HG03439 (cell line): ENCODE results near the gene THOC7.

Experiments
- ATAC-seq: cut with Tn5 transposase; IDR thresholded peaks from one replicate; pipeline ENCODE4 v1.9.1; 2021; ENCODE audit warnings: mild to moderate bottlenecking, moderate library complexity; ENCODE audit not compliant: unreplicated experiment

The THOC7 gene

GRCh38 chr3:63863150-63864007 lies at the start of gene THOC7, which contains the start of gene ATXN7:
Gene THOC7 (minus strand): TSS chr3:63863805. CDS start chr3:63863790, 15 bp downstream.
Gene ATXN7 (plus strand): TSS chr3:63863867. CDS start chr3:63912599, 48,732 bp downstream.
- ATAC-seq: peak; percentile 75

- ATAC-seq: peak; percentile 10
Observed at GRCh38 chr3:63912768-63913588, 49.4 kb upstream of the THOC7 start.

DNA sequence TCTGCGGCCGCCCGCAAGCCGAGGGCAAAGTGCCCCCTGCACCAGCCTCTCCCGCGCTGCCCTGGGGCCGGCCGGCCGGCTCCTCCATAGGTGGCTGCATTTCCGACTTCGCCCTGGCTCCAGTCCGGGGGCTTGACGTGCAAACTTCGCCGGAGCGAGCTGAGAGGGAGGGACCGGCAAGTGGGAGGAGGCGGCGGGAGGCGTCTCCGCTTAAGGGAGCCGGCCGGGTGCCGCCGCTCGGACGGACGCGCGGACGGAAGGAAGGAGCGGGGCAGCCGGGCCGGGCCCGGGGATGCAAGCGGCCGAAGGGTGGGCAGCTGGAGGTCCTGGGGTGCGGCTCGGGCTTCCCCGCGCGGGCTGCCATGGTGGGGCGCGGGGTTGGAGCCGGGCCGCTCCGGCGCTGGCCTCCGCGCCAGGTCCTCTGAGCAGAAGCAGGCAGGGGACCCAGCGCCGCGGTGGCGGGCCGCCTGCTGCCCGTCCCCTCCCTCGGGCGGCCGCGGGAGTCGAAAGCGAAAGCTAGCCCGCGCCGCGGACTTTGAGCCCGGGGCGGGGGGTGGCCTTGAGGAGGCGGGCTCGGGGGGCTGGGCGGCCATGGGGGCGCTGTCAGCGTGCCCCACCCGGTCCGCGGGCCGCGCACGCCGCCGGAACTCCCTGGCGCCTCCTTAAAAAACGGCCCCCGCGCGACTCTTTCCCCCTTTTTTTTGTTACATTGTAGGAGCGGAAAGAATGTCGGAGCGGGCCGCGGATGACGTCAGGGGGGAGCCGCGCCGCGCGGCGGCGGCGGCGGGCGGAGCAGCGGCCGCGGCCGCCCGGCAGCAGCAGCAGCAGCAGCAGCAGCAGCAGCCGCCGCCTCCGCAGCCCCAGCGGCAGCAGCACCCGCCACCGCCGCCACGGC lies 48.5 kb upstream of the THOC7 start, which contains the start of gene SCAANT1:
Gene SCAANT1 (minus strand): TSS at position 511 of the 895 bp plus-strand sequence.
- peak; percentile 78 for ATAC-seq

GRCh38 chr3:63911509-63911872 lies 47.9 kb upstream of the THOC7 start:
- ATAC-seq: no peak

DNA sequence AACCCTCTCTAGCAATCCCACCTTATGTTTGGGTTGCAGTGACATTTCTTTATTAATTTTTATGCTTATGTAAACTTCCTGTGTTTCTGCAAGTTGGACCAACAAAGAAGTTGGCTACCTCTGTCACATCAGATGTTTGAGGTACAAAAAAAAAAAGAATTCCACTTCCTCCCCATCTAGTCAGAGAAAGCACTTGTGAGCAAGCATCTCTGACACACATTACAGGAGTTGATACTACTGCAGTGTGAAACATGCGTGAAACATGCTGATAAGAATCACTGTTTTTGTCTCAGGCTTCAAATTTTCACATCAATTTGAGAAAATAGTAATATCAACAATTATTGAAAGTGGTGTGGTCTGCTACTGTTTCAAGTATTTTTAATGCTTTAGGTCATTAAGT lies 47.3 kb upstream of the THOC7 start:
- no peak for ATAC-seq

DNA sequence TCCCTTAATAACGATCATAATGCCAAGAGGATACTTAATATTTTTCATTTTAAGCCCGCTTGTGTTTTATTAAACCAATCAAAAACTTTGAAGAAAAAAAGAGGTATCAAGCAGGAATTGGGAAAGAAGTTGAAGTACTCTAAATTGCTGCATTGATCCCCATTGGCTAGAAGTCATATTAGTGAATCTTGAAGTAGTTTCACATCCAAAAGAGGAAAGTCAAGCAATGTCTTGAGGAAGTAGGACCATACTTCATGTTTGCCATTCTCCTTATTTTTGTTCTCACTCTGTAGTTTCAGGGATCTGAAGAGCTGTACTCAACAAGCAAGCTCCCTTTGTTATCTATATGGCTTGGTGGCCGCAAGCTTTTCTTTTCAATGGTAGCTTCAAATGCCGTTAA lies 46.4 kb upstream of the THOC7 start:
- ATAC-seq: no peak

GRCh38 chr3:63909431-63909830 lies 45.8 kb upstream of the THOC7 start:
- no peak for ATAC-seq

DNA sequence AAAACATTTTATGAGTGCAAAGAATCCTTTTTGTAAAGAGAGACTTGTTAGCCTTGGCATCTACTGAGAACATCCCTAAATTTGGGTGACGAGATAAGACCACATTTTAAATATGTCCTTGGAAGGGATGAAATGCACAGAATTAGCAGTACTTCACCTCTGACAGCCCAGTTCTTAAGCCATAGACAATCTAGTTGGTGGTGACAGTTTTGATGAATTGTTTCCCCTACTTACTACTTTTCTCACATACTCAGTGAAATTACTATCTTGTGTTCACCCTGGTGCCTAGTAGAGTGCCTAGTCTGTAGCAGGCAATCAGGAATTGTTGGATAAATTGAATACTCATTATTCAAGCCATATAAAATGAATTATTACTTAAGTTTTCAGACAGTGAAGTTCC lies 45.2 kb upstream of the THOC7 start:
- ATAC-seq: no peak

- ATAC-seq: no peak
Observed at GRCh38 chr3:63908081-63908736, 44.6 kb upstream of the THOC7 start.

- no peak for ATAC-seq
Observed at GRCh38 chr3:63905731-63906620, 42.4 kb upstream of the THOC7 start.

- no peak for ATAC-seq
Observed at GRCh38 chr3:63900459-63900858, 36.9 kb upstream of the THOC7 start.

GRCh38 chr3:63900010-63900409 lies 36.4 kb upstream of the THOC7 start:
- no peak for ATAC-seq

- ATAC-seq: no peak
Observed at GRCh38 chr3:63896332-63897030, 32.9 kb upstream of the THOC7 start.

- no peak for ATAC-seq
Observed at GRCh38 chr3:63895422-63896189, 32.0 kb upstream of the THOC7 start.

GRCh38 chr3:63892773-63893352 lies 29.3 kb upstream of the THOC7 start:
- no peak for ATAC-seq

DNA sequence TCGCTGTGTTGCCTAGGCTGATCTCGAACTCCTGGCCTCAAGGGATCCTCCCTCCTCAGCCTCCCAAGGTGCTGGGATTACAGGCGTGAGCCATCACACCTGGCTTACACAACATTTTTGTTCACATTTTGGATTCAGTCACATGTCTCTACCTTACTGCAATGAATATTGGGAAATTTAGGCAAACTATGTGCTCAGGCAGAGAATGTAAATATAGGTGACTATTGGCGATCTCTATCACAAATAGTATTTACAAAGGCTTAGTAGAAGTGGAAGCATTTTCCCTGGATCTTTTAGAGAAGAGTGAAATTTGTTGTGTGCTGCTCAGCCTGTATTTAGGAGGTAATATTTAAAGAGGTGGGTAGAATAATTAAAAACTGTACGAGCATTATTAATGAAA lies 27.9 kb upstream of the THOC7 start:
- ATAC-seq: no peak

DNA sequence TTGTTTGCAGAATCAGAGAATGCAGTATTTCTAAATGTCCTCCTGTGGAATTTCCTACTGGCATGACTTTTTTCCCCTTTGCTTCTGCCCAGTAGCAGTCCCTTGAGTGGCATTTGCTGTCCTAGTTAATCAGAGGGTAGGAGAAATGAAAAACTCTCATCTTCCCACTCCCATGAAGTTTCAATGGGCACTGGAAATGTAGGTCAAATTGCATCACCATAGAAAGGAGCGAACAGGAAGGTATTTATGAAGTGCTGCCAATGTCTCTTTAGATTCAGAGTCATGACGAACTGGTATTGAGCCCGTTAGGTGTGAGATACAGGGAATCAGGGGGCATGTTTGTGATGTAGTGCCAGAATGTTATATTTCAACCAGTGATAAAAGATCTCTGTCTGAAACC lies 23.3 kb upstream of the THOC7 start:
- ATAC-seq: no peak

DNA sequence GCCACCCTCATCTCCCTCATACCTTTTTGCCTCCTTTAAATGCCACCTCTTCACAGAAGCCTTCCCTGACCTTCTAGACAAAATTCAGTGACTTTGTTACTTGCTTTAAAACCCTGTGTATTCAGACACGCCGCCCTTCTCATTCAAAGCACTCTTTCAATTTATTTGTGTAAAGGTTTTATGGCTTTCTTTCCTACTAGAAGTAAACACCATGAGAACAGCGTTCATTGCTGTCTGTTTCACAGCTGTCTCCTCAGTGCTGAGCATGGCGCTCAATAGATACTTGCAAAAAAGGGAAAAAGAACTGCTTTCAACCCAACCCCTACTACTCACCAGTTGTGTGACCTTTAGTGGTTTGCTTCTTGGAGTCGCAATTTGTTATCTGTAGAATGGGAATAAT lies 17.0 kb upstream of the THOC7 start:
- no peak for ATAC-seq
